ENCODE measurements around the gene PLG.

DNA sequence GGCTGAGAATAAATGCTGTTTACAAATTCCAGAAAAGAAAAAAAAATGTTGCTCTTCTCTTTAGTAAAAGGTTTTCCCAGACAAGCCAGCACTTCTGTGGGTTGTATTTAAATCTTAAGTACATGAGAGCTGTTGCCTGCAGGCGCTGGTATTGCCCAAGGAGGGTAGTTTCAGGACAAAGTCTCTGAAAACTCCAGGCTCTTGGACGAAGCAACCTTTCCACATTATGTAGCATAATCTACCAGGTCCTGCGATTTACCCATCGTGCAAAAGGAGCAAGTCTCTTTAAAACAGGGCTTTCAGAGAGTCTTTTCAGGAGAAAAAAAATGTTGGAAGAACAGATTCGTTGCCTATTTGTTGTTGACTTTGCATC lies 65.6 kb downstream of the PLG start:
- TF ChIP-seq, protein P1, sequence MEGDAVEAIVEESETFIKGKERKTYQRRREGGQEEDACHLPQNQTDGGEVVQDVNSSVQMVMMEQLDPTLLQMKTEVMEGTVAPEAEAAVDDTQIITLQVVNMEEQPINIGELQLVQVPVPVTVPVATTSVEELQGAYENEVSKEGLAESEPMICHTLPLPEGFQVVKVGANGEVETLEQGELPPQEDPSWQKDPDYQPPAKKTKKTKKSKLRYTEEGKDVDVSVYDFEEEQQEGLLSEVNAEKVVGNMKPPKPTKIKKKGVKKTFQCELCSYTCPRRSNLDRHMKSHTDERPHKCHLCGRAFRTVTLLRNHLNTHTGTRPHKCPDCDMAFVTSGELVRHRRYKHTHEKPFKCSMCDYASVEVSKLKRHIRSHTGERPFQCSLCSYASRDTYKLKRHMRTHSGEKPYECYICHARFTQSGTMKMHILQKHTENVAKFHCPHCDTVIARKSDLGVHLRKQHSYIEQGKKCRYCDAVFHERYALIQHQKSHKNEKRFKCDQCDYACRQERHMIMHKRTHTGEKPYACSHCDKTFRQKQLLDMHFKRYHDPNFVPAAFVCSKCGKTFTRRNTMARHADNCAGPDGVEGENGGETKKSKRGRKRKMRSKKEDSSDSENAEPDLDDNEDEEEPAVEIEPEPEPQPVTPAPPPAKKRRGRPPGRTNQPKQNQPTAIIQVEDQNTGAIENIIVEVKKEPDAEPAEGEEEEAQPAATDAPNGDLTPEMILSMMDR (conservative IDR thresholded peaks at IDR 0.05; ENCODE audit: low read depth, low read length) = no peak
- TF ChIP-seq, protein P2, sequence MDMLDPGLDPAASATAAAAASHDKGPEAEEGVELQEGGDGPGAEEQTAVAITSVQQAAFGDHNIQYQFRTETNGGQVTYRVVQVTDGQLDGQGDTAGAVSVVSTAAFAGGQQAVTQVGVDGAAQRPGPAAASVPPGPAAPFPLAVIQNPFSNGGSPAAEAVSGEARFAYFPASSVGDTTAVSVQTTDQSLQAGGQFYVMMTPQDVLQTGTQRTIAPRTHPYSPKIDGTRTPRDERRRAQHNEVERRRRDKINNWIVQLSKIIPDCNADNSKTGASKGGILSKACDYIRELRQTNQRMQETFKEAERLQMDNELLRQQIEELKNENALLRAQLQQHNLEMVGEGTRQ (IDR thresholded peaks at IDR 0.05; ENCODE audit: low read depth, low read length) = no peak
- no peak for TF ChIP-seq POLR2A (IDR thresholded peaks at IDR 0.05; ENCODE audit: low read depth, low read length)
- TF ChIP-seq MAZ (IDR thresholded peaks at IDR 0.05; ENCODE audit: borderline replicate concordance, low read depth, low read length) = no peak
- TF ChIP-seq RFX5 (IDR thresholded peaks at IDR 0.05; ENCODE audit: low read depth, low read length) = no peak
- TF ChIP-seq RAD21 (IDR thresholded peaks at IDR 0.05; ENCODE audit: low read length) = no peak
- no peak for TF ChIP-seq FOS (IDR thresholded peaks at IDR 0.05; ENCODE audit: low read depth, low read length)
- TF ChIP-seq, protein P3, sequence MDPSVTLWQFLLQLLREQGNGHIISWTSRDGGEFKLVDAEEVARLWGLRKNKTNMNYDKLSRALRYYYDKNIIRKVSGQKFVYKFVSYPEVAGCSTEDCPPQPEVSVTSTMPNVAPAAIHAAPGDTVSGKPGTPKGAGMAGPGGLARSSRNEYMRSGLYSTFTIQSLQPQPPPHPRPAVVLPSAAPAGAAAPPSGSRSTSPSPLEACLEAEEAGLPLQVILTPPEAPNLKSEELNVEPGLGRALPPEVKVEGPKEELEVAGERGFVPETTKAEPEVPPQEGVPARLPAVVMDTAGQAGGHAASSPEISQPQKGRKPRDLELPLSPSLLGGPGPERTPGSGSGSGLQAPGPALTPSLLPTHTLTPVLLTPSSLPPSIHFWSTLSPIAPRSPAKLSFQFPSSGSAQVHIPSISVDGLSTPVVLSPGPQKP (IDR thresholded peaks at IDR 0.05; ENCODE audit: borderline replicate concordance, low read depth, low read length) = no peak
- TF ChIP-seq SMC3 (IDR thresholded peaks at IDR 0.05; ENCODE audit: low read depth, low read length) = no peak
- TF ChIP-seq MXI1 (IDR thresholded peaks at IDR 0.05; ENCODE audit: borderline replicate concordance, low read depth, low read length) = no peak
- TF ChIP-seq BHLHE40 (IDR thresholded peaks at IDR 0.05; ENCODE audit: low read depth, low read length) = no peak
- no peak for TF ChIP-seq MAFK (IDR thresholded peaks at IDR 0.05; ENCODE audit: low read depth, low read length)

Data from IMR-90 (cell line).